Gastroesophageal sphincter (tissue), 3 donors: ENCODE results near the gene MAP3K21.

ENCODE experiments used
- CTCF ChIP-seq, 4 experiments: fragments of 200-600 bp in 2 of 4; fragments of 450-650 bp in 2 of 4; sonication (generic) in 1 of 4; IDR thresholded peaks; one replicate each; pipeline ENCODE4 v1.5.1; 2017 to 2019; ENCODE audit warnings: antibody characterized with exemption in 4 of 4, mild to moderate bottlenecking in 2 of 4, moderate library complexity in 2 of 4
- POLR2A ChIP-seq, 2 donors: fragments of 450-650 bp; IDR thresholded peaks; one replicate each; pipeline ENCODE4 v1.6.1; 2017; ENCODE audit warnings: antibody characterized with exemption in 2 of 2, mild to moderate bottlenecking in 2 of 2, moderate library complexity in 1 of 2

- TF ChIP-seq POLR2A (IDR thresholded peaks at IDR 0.05) (no peak), CTCF (IDR thresholded peaks at IDR 0.05) (no peak)
Measured at GRCh38 chr1:233356705-233356987, 29.1 kb downstream of the MAP3K21 start.
